Body of pancreas (tissue), 4 donors: Measurements from ENCODE around the gene PLA2G10.
A peak's percentile ranks its signal among the peaks of the same experiment; 100 is the strongest.

Experiments used
- CTCF ChIP-seq, 7 experiments: fragments of 450-650 bp in 4 of 7; fragments of 200-600 bp in 3 of 7; sonication (generic) in 3 of 7; IDR thresholded peaks; one replicate each; pipeline ENCODE4 v1.5.1; 2016 to 2019; ENCODE audit warnings: antibody characterized with exemption in 7 of 7
- POLR2A ChIP-seq, 3 donors: fragments of 450-650 bp; IDR thresholded peaks; one replicate each; pipeline ENCODE4 v1.6.1; 2016; ENCODE audit warnings: antibody characterized with exemption in 3 of 3, mild to moderate bottlenecking in 2 of 3

- TF ChIP-seq CTCF (IDR thresholded peaks at IDR 0.05) (no peak), POLR2A (IDR thresholded peaks at IDR 0.05) (peak in 2 of 3 donors; percentile 33 to 35)
Measured at GRCh38 chr16:14672403-14672971, 21.6 kb downstream of the PLA2G10 start.
